ENCODE measurements around the gene AFF3.

Gene AFF3

GRCh38 chr2:99635710-99636109, 506.7 kb downstream of the AFF3 start:
- DNase-seq (ENCODE audit: low read depth, low spot score) = no peak
- H3K4me3 ChIP-seq (ENCODE audit: low read length) = no peak overlapping the region

GRCh38 chr2:99634234-99634633, 508.2 kb downstream of the AFF3 start:
- no peak overlapping the region for H3K4me3 ChIP-seq (ENCODE audit: low read length)
- no peak for DNase-seq (ENCODE audit: low read depth, low spot score)

GRCh38 chr2:99631700-99632099, 510.7 kb downstream of the AFF3 start:
- H3K4me3 ChIP-seq (ENCODE audit: low read length) = no peak overlapping the region
- no peak for DNase-seq (ENCODE audit: low read depth, low spot score)

- H3K4me3 ChIP-seq (ENCODE audit: low read length) = no peak overlapping the region
Observed at GRCh38 chr2:99629320-99629719, 513.1 kb downstream of the AFF3 start.

GRCh38 chr2:99626158-99626557, 516.2 kb downstream of the AFF3 start:
- H3K4me3 ChIP-seq (ENCODE audit: low read length) = no peak overlapping the region
- no peak for DNase-seq (ENCODE audit: low read depth, low spot score)

More at GRCh38 chr2:99629320-99629719, 513.1 kb downstream of the AFF3 start:
- DNase-seq (ENCODE audit: low read depth, low spot score) = no peak

- no peak overlapping the region for H3K4me3 ChIP-seq (ENCODE audit: low read length)
- DNase-seq (ENCODE audit: low read depth, low spot score) = no peak
Observed at GRCh38 chr2:99624677-99625076, 517.7 kb downstream of the AFF3 start.

GRCh38 chr2:99623613-99624012, 518.8 kb downstream of the AFF3 start:
- H3K4me3 ChIP-seq (ENCODE audit: low read length) = no peak overlapping the region
- DNase-seq (ENCODE audit: low read depth, low spot score) = no peak

- no peak overlapping the region for H3K4me3 ChIP-seq (ENCODE audit: low read length)
- no peak for DNase-seq (ENCODE audit: low read depth, low spot score)
Observed at GRCh38 chr2:99623035-99623434, 519.4 kb downstream of the AFF3 start.

GRCh38 chr2:99622534-99622933, 519.9 kb downstream of the AFF3 start:
- H3K4me3 ChIP-seq (ENCODE audit: low read length) = no peak overlapping the region
- no peak for DNase-seq (ENCODE audit: low read depth, low spot score)

- DNase-seq (ENCODE audit: low read depth, low spot score) = no peak
- no peak overlapping the region for H3K4me3 ChIP-seq (ENCODE audit: low read length)
Observed at GRCh38 chr2:99621774-99622173, 520.6 kb downstream of the AFF3 start.

GRCh38 chr2:99621106-99621505, 521.3 kb downstream of the AFF3 start:
- DNase-seq (ENCODE audit: low read depth, low spot score) = no peak

GRCh38 chr2:99619151-99619550, 523.2 kb downstream of the AFF3 start:
- no peak overlapping the region for H3K4me3 ChIP-seq (ENCODE audit: low read length)
- DNase-seq (ENCODE audit: low read depth, low spot score) = no peak

More at GRCh38 chr2:99621106-99621505, 521.3 kb downstream of the AFF3 start:
- H3K4me3 ChIP-seq (ENCODE audit: low read length) = no peak overlapping the region

- no peak overlapping the region for H3K4me3 ChIP-seq (ENCODE audit: low read length)
- DNase-seq (ENCODE audit: low read depth, low spot score) = no peak
Observed at GRCh38 chr2:99618579-99619097, 523.8 kb downstream of the AFF3 start.

GRCh38 chr2:99617811-99618210, 524.6 kb downstream of the AFF3 start:
- no peak overlapping the region for H3K4me3 ChIP-seq (ENCODE audit: low read length)
- no peak for DNase-seq (ENCODE audit: low read depth, low spot score)

- H3K4me3 ChIP-seq (ENCODE audit: low read length) = no peak overlapping the region
- DNase-seq (ENCODE audit: low read depth, low spot score) = no peak
Observed at GRCh38 chr2:99615247-99615771, 527.1 kb downstream of the AFF3 start.

- DNase-seq (ENCODE audit: low read depth, low spot score) = no peak
- H3K4me3 ChIP-seq (ENCODE audit: low read length) = no peak overlapping the region
Observed at GRCh38 chr2:99613980-99614379, 528.4 kb downstream of the AFF3 start.

- DNase-seq (ENCODE audit: low read depth, low spot score) = no peak
Observed at GRCh38 chr2:99611786-99612185, 530.6 kb downstream of the AFF3 start.

GRCh38 chr2:99611034-99611433, 531.4 kb downstream of the AFF3 start:
- no peak overlapping the region for H3K4me3 ChIP-seq (ENCODE audit: low read length)
- DNase-seq (ENCODE audit: low read depth, low spot score) = no peak

More at GRCh38 chr2:99611786-99612185, 530.6 kb downstream of the AFF3 start:
- H3K4me3 ChIP-seq (ENCODE audit: low read length) = no peak overlapping the region

- no peak overlapping the region for H3K4me3 ChIP-seq (ENCODE audit: low read length)
- DNase-seq (ENCODE audit: low read depth, low spot score) = no peak
Observed at GRCh38 chr2:99609851-99610381, 532.5 kb downstream of the AFF3 start.

GRCh38 chr2:99608861-99609260, 533.5 kb downstream of the AFF3 start:
- no peak overlapping the region for H3K4me3 ChIP-seq (ENCODE audit: low read length)
- no peak for DNase-seq (ENCODE audit: low read depth, low spot score)

GRCh38 chr2:99607861-99608491, 534.4 kb downstream of the AFF3 start:
- DNase-seq (ENCODE audit: low read depth, low spot score) = no peak
- H3K4me3 ChIP-seq (ENCODE audit: low read length) = no peak overlapping the region
